Kidney epithelial cell (primary cell): ENCODE results near the gene NBEAL2. TPM values are rescaled to one million over a fixed set of nuclear protein-coding genes. Genes with fewer than 3 reads are reported as not detected.

Experiments
- DNase-seq: peaks from one replicate; pipeline ENCODE4 v3.0.0-alpha.2; 2010; ENCODE audit warnings: low read depth
- H3K27me3 ChIP-seq: 2 replicates; pipeline ENCODE4 v1.6.0; 2011; ENCODE audit warnings: low read length; ENCODE audit not compliant: control insufficient read depth, insufficient read depth
- H3K36me3 ChIP-seq: 2 replicates; pipeline ENCODE4 v1.5.1; 2011; ENCODE audit warnings: low read length; ENCODE audit not compliant: control insufficient read depth, insufficient read depth
- H3K4me3 ChIP-seq: 2 replicates; pipeline ENCODE4 v1.5.1; 2011; ENCODE audit warnings: low read depth, mild to moderate bottlenecking, control low read depth, low read length
- CTCF ChIP-seq: IDR thresholded peaks from 2 replicates; pipeline ENCODE4 v1.5.1; 2011; ENCODE audit warnings: mild to moderate bottlenecking, moderate library complexity, low read length, control low read depth, inconsistent platforms; ENCODE audit not compliant: insufficient read depth, poor library complexity, severe bottlenecking
- total RNA-seq: library from RNA; depleted of rRNA; stranded (reverse); fragments of >200 nt; gene quantifications from 2 replicates; pipeline ENCODE4 v1.2.3, GENCODE V29; 2015

Gene NBEAL2
- total RNA-seq, 1 donor from 2014 or later, result 37.5 TPM

- no peaks in the 10 kb centered on the region for H3K27me3 ChIP-seq
- no peaks in the 10 kb centered on the region for H3K36me3 ChIP-seq
- TF ChIP-seq CTCF, result no peak
- no peak overlapping the region for H3K4me3 ChIP-seq
- no peak for DNase-seq
Measured at GRCh38 chr3:46978381-46978780, 1.1 kb upstream of the NBEAL2 start.

GRCh38 chr3:46979958-46980497 lies 562 bp downstream of the NBEAL2 start:
- H3K4me3 ChIP-seq, result peak overlapping the region; percentile 58

GRCh38 chr3:46981932-46982471 lies 2.5 kb downstream of the NBEAL2 start:
- no peak overlapping the region for H3K4me3 ChIP-seq
- TF ChIP-seq CTCF, result no peak
- H3K27me3 ChIP-seq, result no peaks in the 10 kb centered on the region
- no peak for DNase-seq
- H3K36me3 ChIP-seq, result no peaks in the 10 kb centered on the region

More at GRCh38 chr3:46979958-46980497, 562 bp downstream of the NBEAL2 start:
- Histone ChIP-seq H3K27me3 (no peaks in the 10 kb centered on the region), H3K36me3 (no peaks in the 10 kb centered on the region)
- DNase-seq, result no peak
- no peak for TF ChIP-seq CTCF

GRCh38 chr3:46982546-46982945 lies 3.1 kb downstream of the NBEAL2 start:
- H3K27me3 ChIP-seq, result no peaks in the 10 kb centered on the region
- H3K36me3 ChIP-seq, result no peaks in the 10 kb centered on the region
- no peak for TF ChIP-seq CTCF
- H3K4me3 ChIP-seq, result no peak overlapping the region
- DNase-seq, result no peak

- Histone ChIP-seq H3K36me3 (no peaks in the 10 kb centered on the region), H3K4me3 (no peak overlapping the region), H3K27me3 (no peaks in the 10 kb centered on the region)
- no peak for TF ChIP-seq CTCF
- no peak for DNase-seq
Measured at GRCh38 chr3:46984591-46985459, 5.4 kb downstream of the NBEAL2 start.

GRCh38 chr3:46985588-46985987 lies 6.1 kb downstream of the NBEAL2 start:
- no peaks in the 10 kb centered on the region for H3K27me3 ChIP-seq
- H3K36me3 ChIP-seq, result no peaks in the 10 kb centered on the region
- H3K4me3 ChIP-seq, result no peak overlapping the region
- no peak for DNase-seq
- TF ChIP-seq CTCF, result no peak
